ENCODE data around the gene SYPL1.
"Not testable (repeated sequence)": the region's sequence is repeated elsewhere in the genome, so short reads cannot be mapped to it uniquely, and the experiment has no call there.

Gene SYPL1

DNA sequence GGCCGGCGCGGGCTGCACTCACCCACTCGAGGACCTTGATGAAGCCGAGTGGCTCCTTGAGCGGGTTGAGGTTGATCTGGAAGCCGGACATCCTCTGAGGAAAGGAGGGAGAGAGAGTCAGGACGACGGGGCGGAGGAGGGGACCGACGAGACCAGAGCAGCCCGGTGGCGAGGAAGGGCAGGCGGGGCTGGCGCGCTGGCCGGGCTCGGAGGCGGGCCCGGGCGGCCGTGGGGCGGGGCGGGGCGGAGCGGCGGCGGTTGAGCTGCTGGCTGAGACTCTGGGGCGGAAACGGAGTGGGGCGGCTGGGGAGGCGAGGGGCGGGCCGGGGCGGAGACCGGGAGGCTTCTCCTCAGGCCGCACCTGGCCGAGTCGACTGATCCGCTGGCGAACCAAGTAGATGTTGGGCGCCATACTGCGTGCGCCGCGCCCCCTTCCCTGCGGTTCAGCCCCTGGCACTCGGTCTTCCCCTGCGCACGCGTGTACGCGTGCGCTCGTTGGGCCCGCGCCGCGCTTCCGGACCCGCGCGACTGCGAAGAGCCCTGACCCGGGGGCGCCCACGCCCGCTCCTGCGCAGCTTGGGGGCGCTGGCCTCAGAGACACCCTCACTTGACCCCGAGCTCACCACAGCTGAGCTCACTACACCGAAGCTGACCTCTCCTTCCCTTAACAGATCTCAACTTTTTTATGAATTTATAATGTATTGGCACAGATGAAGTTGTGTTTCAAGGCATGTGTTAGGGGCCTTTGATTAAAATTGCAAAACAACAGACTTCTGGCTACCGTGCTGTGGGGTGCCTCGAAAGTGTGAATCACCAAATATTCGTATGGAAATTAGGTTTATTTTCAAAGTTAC lies at the start of gene SYPL1:
Gene SYPL1, minus strand, starts transcription at position 195 of the 854 bp plus-strand sequence. Its CDS starts 104 bp downstream, at position 91.
- DNase-seq (ENCODE audit: low spot score) (peak; percentile 99), FAIRE-seq (peak; percentile 95)

DNA sequence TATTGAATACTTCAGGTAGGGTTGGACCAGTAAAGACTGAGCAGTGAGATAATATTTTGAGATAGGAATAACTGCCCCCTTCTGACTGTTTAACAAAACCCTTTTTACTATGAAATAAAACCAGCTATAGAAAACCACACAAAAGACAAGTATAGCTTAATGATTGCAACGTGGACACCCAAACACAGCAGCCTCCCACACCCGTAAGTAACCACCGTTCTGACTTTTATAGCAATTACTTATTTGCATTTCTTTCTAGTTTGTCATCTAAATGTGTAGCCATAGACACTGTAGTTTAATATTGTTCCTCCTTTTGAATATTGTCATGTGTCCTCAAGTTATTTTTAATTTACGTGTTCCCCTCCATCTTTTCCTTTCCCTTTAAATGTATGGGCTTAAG lies 42.9 kb upstream of the SYPL1 start:
- DNase-seq (ENCODE audit: low spot score) (no peak), FAIRE-seq (no peak)

DNA sequence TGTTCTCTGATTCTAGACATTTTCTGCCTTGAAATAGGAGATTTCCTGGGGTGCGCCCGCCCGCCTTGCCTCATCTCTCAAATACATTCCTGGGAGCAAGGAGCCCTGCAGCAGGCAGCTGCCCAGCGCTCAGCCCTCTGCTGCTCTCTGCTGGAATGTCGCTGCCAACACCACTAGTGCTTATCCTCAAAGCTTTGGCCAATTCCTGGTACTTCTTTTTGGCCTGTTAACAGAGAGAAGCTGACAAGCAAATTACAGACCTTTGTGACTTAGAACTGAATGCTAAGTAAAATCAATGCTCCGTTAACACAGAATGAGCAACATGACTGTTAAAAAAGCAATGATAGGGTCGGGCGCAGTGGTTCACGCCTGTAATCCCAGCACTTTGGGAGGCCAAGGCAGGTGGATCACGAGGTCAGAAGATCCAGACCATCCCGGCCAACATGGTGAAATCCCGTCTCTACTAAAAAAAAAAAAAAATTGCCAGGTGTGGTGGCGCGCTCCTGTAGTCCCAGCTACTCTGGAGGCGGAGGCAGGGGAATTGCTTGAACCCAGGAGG lies 41.9 kb upstream of the SYPL1 start:
- FAIRE-seq: peak; percentile 56
- DNase-seq (ENCODE audit: low spot score): peak; percentile 93

DNA sequence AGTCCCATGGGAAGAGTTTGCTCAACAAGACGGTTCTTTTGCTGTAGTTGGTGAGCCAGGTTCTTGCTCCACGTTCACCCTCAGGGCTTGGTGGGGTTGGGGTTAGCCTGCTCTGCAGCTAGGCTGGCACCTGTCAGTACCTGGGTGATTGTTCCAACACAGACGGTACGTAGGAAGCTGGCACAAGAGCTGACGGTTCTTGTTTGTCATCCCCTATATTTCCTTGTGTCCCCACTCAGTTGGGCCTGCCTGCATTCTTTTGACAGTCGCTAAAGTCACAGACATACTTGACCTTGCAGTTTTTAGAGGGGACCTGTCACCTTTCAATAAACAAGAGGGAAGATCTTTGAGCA lies 40.2 kb upstream of the SYPL1 start:
- no peak for FAIRE-seq
- DNase-seq (ENCODE audit: low spot score): no peak

DNA sequence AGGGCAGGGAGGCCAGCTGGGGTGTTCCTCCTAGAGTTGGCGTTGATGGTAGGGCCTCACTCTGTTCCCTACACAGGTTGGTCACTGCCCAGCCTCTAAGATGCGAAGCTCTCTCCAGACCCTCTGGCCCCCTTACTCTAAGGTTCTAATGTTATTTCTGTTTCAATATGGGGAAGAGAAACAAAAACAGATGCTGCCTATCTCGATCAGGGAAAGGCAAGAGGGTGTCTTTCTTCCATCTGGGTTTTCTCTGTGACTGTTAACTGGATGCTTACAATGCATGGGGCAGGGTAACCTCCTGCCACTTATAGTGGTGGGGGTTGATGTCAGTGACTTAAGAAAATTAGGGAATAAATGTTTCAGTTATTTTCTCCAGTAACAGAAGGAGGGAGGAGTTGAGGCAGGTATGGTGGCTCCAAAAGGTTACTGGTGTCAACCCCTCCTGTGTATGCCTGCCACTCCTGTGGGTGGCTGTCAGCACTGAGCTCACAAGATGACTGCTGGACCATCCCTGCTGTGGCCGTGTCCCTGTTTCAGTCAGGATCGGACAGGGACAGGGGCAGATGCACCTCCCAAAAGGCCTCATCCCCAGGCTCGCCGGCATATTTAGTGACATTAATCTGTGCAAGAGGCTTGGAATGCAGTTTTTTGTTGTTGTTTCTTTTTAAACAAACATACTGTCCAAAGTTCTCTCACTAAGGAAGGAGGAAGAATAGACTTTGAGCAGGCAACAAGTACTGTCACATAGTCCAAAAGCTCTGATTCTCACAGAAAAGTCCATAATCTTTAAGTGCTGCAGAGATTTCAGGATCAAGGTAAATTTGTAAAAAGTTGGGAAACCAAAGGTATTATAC lies 39.6 kb upstream of the SYPL1 start:
- DNase-seq (ENCODE audit: low spot score): no peak
- FAIRE-seq: no peak

DNA sequence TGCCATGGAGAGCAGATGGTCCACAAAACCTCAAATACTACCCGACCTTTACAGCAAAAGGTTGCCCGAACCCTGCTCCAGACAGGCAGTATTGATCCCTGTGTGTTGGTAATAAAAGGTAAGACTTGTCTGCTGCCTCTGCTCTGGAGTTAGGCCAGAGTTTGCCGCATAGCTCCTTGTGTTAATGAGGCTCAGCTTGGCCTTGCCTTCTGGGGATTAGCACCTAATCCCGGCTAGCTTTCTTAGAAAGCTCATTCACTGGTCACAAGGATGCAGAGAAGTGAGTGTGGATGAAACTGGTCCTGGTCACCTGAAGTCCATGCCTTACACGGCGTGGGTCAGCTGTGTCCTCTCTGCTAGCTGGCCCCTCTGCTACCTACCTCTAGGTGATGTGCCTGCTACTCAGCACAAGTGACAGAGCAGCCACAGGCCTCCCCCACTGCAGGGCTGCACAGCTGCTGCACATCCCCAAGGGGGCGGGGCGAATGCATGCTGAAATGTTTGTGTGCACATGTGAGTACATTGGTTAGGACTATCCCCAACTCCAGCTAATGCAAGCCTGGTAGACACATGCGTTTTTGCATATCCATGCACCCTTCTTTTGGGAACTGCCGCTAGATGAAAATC lies 31.7 kb upstream of the SYPL1 start:
- DNase-seq (ENCODE audit: low spot score) (no peak), FAIRE-seq (no peak)

DNA sequence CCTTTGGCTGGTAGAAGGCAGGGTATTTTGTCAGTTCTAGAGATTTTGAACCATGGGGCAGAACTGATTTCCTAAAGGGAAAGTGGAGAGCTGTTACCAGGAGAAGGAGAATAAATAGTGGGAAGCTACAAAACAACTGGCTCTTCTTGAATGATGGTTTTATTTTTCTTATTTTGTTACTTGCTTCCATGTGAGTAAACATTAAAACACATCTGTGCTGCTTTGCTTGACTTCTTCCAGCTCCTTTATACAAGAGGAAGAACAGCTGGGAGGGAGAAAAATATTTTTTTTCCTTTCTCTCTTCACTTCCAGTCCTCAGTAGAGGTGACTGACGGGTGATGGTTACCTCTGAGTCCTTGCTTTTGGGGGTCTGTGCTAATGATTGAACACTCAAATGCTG lies 30.0 kb upstream of the SYPL1 start:
- DNase-seq (ENCODE audit: low spot score) (no peak), FAIRE-seq (no peak)

DNA sequence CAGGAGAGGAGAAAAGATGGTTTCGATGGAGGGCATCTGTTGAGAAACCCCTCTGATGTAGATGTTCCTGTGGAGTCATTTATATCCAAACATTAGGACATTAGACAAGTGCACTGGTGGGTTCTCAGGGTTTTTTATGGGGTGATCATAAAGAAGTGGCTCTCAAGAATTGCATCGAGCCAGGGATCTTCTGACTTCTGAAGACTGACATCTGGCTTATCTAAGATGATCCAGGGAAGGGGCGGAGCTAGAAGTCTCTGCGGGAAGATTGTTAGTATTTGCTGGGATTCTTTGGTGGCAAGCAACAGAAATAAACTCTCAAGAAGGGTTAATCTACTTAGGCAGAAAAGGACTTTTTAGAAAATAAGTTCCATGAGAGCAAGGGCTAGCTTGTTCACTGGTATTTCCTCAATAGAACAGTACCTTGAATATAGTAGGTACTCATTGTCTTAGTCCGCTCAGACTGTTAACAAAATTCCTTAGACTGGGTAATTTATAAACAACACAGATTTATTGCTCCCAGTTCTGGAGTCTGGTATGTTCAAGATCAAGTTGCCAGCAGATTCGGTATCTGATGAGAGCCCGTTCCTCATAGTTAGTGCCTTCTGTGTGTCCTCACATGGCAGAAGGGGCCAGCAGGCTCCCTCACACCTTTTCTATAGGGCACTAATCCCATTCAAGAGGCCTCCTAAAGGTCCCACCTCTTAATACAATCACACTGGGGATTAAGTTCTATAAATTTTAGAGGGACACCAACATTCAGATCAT lies 28.5 kb upstream of the SYPL1 start:
- FAIRE-seq: no peak
- no peak for DNase-seq (ENCODE audit: low spot score)

DNA sequence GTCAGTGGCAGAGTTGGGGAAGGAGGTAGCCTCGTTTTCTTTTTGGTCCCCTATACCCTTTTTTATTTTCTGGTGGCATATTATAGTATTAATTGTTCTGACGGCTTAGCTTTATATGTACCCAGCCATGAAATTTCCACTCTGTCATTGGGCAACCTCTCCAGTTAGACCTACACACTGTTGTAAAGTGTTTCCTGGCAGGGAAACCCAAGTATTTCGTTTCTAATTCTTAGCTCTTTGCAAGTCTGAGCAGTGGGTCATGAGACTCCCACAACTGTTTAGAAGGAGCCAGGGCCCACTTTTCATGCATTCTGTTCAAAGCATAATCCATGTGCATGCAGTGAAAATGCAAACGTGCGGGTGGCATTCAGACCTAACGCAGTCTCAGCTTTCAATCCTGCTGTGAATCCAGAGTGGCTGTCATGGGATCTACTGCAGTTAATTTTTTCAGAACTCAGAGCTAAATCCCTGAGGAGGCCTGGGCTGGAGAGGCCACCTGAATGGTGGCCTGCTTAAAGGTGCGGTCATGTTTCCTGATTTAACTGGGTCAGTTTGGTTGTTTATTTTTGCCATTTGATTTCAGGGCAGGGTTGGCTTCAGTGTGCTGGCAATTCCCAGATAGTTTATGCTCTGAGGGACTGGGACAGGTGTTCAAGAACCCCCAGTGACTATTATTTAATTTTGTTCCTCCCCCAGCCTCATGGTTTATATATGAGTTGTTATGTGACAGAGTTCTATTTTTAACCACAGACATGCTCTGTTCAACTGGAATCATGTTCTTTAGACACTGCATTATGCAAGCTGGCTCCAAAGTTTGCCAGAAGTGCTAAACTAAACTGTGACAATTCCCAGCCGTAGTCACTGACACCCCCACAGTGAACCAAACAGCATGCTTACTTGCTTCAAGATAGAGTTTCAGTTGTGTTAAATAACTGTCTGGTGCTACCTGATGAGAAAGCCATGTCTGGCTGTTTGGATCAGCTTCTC lies 27.4 kb upstream of the SYPL1 start:
- DNase-seq (ENCODE audit: low spot score): no peak
- FAIRE-seq: no peak

DNA sequence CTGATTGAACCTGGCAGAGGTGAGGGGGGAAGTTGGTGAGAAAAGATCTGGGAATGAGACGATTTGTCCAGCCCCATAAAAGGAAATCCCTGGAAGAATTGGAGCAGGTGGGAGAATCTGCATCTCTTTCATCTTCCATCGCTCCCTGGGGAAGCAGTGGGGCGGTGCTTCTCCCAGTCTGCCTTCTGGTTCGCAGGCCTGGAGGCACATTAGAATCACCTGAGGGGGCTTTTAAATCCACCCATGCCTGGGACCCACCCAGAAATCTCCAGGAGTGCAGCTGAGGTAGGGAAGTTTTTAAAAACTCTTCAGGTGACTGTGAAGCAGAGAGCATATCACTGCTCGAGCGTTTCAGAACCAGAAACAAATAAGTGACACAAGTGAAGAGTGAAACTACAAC lies 26.7 kb upstream of the SYPL1 start:
- DNase-seq (ENCODE audit: low spot score): no peak
- no peak for FAIRE-seq

DNA sequence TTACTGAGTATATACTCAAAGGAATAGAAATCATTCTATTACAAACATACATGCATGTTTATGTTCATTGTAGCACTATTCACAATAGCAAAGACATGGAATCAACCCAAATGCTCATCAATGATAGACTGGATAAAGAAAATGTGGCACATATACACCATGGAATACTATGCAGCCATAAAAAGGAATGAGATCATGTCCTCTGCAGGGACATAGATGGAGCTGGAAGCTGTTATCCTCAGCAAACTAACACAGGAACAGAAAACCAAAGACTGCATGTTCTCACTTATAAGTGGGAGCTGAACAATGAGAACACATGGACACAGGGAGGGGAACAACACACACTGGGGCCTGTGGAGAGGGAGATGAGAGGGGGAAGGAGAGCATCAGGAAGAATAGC lies 26.1 kb upstream of the SYPL1 start:
- not testable (repeated sequence) for FAIRE-seq; DNase-seq (ENCODE audit: low spot score)

DNA sequence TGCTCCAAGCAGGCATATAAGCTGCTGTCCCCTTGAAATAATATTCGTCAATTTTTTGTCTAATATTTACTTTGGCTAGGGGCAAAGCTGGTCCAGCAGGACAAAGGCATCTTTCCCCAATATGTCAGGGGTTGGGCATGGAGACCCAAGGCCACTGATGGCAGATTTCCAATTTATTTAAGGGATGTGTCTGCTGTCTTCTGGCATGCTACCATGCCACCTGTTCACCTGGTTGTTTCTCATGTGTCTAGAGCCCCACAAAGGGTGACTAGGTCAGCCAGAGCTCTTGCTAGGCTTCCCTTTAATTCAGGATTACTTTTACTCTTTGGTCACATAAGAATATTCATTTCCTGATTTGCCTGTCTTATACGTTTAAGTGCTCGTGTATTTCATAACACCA lies 22.1 kb upstream of the SYPL1 start:
- FAIRE-seq (no peak), DNase-seq (ENCODE audit: low spot score) (no peak)

DNA sequence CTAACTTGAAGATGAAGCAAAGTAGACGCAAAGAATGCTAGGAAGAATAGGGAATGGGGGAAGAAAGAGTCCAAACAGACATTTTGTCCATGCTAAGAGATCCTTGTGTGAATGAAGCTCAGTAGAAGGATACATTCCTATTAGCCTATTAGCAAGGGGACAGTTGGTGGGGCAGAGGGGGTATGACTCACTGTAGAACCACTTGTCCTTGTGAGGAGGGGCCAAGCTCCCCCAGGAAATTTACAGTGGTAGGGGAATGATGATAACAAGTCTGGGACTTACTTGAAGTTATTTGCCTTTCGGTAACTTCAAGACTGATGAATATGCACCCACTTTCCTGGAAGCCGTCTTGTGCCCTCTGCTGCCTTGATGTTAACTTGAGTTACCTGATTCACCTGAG lies 17.2 kb upstream of the SYPL1 start:
- DNase-seq (ENCODE audit: low spot score): no peak
- no peak for FAIRE-seq

DNA sequence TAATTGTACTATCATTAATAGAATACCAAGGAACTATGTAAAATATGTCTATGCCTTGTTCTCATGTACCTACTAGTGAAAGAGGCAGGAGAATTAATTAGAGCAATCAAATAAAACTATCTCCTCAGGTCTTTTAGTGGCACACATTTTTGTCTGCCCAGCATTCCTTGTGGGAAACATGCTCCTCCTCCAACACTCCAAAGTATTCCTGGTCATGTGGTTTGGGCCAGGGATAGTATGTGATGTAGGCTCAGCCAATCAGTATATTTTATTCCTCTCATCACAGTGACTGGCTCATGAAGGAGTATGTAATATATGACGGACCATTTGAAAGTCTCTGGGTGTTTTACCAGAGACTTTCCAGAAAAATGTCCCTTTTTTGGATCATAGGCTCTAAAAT lies 16.7 kb upstream of the SYPL1 start:
- FAIRE-seq: no peak

DNA sequence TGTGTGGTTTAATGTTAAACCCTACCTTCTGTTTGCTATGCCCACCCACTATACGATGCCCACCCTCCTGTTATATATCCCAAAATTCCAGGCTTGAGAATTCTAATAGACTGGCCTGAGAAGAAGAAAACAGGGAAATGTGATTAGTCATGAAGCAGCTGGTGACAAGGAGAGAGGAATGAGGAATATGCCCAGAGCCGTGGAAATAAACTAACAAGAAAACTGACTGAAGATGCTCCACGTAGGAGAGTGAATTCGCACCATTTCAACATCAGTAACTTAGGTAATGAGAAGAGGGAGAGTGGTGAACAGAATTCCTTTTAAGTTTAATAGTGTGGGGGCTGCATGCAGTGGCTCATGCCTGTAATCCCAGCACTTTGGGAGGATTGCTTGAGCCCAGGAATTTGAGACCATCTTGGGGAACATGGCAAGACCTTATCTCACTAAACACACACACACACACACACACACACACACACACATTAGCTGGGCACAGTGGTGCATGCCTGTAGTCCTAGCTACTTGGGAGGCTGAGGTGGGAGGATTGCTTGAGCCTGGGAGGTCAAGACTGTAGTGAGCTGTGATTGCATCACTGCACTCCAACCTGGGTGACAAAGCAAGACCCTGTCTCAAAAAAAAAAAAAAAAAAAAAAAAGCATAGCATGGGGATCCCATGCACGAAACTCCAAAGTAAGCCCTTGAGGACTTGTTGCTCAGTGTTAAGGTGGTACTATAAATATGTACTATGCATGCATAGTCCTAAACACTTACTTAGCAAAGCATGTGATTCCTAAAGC lies 16.1 kb upstream of the SYPL1 start:
- DNase-seq (ENCODE audit: low spot score): no peak
- no peak for FAIRE-seq

More for the DNA sequence above, 16.7 kb upstream of the SYPL1 start:
- no peak for DNase-seq (ENCODE audit: low spot score)

DNA sequence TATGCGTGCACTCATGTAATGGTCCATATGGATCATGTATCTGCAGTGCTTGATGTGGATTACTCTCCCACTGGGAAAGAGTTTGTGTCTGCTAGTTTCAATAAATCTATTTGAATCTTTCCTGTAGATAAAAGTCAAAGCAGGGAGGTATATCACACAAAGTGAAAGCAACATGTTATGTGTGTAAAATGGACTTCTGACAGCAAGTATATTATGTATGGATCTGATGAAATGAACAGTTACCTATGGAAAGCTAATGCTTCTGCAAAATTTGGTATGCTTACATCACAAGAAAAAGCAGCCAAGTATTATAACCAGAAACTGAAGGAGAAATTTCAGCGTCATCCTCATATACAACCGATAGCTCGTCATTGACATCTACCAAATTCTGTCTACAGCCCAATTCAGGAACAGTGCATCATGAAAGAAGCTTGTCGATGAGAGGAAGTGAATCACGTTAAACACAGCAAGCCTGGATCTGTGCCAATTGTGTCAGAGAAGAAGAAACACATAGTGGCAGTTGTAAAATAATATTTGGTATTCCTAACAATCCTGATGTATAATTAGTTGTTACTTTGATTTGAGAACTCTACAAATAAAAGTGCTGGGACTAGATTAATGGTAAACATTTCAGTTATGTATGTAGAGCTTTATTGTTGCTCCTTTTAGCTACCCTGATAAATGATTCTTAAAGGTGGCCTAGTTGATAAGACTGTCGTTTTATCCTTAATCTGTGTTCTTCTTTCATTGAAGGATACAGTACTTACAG lies 14.2 kb upstream of the SYPL1 start:
- DNase-seq (ENCODE audit: low spot score) (peak; percentile 54), FAIRE-seq (peak; percentile 71)

DNA sequence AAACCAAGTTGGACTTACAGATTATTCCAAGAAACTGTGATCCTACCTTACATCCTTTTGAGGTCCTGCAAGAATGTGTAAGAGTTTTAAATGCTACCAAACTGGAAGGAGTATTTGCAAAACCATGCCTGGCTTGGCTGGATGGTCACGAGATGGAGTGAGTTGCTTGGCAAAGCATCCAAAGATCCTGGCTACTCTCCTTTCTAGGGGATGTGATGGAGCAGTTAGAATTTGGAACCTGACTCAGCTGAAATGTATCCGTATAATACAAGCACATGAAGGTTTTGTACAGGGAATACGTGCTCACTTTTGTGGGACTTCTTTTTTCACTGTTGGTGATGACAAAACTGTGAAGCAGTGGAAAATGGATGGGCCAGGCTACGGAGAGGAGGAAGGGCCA lies 13.3 kb upstream of the SYPL1 start:
- FAIRE-seq: no peak
- DNase-seq (ENCODE audit: low spot score): no peak

DNA sequence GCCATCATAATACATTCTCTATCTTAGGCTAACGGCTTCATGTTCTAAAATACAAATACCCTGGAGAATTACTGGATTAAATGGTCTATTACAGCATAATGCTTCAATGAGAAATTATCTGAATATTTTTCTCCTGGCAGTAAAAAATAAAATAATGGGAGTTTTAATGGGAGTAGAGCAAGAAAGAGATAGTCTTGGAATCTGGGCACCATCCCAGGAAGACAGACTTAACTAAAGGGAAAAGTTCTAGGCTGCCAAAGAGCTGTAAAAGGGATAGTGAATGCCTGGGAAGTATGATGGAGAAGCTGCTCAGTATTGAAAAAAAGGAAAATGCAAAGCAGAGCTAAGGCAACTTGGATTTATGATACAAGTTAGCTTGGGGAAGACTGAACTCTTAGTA lies 12.1 kb upstream of the SYPL1 start:
- no peak for FAIRE-seq
- DNase-seq (ENCODE audit: low spot score): no peak
